Lower leg skin (tissue), 3 donors: Measurements from ENCODE around the gene NFX1.

Source experiments
- CTCF ChIP-seq, 3 donors: fragments of 450-650 bp; IDR thresholded peaks; one replicate each; pipeline ENCODE4 v1.5.1; 2016; ENCODE audit warnings: antibody characterized with exemption in 3 of 3, mild to moderate bottlenecking in 3 of 3, moderate library complexity in 2 of 3
- POLR2A ChIP-seq, 2 donors: fragments of 450-650 bp; IDR thresholded peaks; one replicate each; pipeline ENCODE4 v1.6.1; 2016 to 2017; ENCODE audit warnings: antibody characterized with exemption in 2 of 2, mild to moderate bottlenecking in 1 of 2, moderate library complexity in 1 of 2

- TF ChIP-seq CTCF (IDR thresholded peaks at IDR 0.05) = no peak
- TF ChIP-seq POLR2A (IDR thresholded peaks at IDR 0.05) = no peak
Observed at GRCh38 chr9:33289936-33290246, 425 bp upstream of the NFX1 start.
